Occipital lobe (tissue), 2 donors: ENCODE data around the gene HAUS3. TPM values are rescaled to one million over a fixed set of nuclear protein-coding genes. Genes with fewer than 3 reads are reported as not detected.

Source experiments
- DNase-seq: peaks from one replicate; lab custom pipeline; 2025; lab: John Stamatoyannopoulos, UW
- total RNA-seq: library from RNA; depleted of rRNA; stranded (reverse); fragments of >200 nt; gene quantifications from one replicate; pipeline ENCODE4 v1.2.3, GENCODE V29; 2014

The HAUS3 gene
- total RNA-seq, 1 donor from 2014 or later: 37.4 TPM

- no peak for DNase-seq
Observed at GRCh38 chr4:2265113-2266110, 23.5 kb upstream of the HAUS3 start.

- DNase-seq: no peak
Observed at GRCh38 chr4:2264481-2265041, 22.6 kb upstream of the HAUS3 start.

DNA sequence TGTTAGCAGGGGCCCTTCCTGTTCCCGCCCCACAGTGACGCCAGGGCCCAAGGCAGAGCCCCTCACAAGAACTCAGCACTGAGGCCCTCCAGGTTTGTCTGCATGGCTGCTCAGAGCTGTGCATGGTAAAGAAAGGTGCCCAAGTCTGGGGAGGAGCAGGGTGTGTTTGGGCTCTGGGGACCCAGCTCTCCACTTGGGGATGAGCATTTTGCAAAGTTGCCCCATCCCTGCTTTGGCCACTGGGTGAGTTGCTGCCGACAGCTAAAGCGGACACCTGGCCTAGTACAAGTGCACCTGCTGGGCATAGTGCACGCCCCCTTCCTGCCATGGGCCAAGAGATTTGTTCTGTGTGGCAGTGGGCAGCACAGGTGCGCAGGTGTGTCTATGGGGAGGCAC lies 22.0 kb upstream of the HAUS3 start:
- no peak for DNase-seq

GRCh38 chr4:2262944-2263250 lies 21.0 kb upstream of the HAUS3 start:
- no peak for DNase-seq

GRCh38 chr4:2262145-2262943 lies 20.4 kb upstream of the HAUS3 start:
- DNase-seq: peak; percentile 99

- DNase-seq: no peak
Observed at GRCh38 chr4:2261853-2262144, 19.9 kb upstream of the HAUS3 start, which contains the start of gene MXD4. TSS of gene MXD4 (minus strand) at chr4:2262109. CDS start at chr4:2261980, 129 bp downstream.

DNA sequence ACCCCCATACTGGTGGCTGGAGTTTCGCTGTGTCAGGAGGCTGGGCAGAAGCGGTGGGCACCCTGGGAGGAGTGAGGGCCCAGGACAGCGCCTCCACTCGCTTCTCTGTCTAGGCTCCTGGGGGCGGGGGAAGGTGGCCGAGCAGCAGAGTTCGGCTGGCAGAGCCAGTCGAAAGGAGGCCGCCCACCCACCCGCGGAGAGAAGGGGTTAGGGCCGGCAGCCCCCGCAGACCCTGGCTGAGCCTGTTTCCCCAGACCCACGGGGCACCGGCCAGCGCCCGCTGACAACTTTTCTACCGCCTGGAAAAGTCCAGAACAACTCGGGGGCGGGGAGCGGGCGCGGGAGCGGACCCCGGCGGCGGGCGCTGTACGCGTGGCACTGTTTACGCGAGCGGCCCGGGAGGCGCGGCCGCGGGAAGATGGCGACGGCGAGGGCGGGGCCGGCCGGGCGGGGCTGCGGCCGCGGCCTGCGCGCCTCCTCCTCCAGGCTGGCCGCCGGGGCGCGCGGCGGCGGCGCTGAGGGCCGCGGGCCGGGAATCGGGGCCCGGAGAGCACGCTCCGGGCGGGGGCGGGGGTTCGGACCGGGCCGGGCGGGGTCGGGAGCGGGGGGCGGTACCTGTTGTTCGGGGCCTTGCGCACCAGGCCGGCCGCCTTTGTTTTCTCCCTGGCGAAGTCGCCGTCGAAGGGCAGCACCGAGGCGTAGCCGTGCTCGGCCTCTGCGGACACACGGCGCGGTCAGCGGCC lies 19.4 kb upstream of the HAUS3 start:
- no peak for DNase-seq

DNA sequence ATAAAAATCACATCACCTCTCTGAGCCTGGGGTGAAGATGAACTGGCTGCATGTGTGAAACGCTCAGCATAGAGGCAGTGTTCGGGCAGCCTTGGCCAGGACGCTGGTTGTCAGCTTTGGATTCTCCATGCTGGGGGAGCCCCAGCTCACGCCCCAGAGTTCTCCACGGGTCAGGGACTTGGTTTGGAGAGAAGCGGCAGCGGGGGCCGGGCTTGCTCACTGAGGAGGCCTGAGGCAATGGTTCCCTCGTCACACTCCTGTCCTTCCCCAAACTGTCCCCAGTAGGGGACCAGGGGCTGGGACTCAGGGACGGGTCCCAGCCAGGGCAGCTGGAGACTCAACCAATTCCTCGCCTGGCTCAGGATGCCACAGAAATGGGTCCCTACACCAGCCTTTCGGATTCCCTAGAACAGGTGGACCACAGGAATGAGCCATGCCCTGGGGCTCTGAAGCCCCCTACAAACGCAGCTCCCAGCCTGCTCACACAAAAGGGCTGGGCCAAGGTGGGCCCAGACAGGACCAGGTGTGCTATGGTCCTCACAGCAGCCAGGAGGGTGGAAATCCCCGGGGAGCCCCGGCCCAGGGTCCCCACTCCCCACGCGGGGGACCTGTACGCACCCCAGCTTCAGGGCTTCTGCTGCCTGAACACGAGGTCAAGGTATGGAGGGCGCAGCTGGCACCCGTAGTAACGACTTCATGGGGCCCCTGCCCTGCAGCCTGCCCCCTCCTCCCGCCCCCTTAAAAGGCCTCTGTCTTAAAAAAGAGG lies 18.6 kb upstream of the HAUS3 start:
- DNase-seq: no peak

GRCh38 chr4:2259541-2260343 lies 17.8 kb upstream of the HAUS3 start:
- DNase-seq: no peak

- DNase-seq: no peak
Observed at GRCh38 chr4:2259036-2259540, 17.2 kb upstream of the HAUS3 start.

- no peak for DNase-seq
Observed at GRCh38 chr4:2258091-2259035, 16.4 kb upstream of the HAUS3 start.

GRCh38 chr4:2257361-2258081 lies 15.6 kb upstream of the HAUS3 start:
- no peak for DNase-seq

GRCh38 chr4:2256781-2257191 lies 14.9 kb upstream of the HAUS3 start:
- no peak for DNase-seq

DNA sequence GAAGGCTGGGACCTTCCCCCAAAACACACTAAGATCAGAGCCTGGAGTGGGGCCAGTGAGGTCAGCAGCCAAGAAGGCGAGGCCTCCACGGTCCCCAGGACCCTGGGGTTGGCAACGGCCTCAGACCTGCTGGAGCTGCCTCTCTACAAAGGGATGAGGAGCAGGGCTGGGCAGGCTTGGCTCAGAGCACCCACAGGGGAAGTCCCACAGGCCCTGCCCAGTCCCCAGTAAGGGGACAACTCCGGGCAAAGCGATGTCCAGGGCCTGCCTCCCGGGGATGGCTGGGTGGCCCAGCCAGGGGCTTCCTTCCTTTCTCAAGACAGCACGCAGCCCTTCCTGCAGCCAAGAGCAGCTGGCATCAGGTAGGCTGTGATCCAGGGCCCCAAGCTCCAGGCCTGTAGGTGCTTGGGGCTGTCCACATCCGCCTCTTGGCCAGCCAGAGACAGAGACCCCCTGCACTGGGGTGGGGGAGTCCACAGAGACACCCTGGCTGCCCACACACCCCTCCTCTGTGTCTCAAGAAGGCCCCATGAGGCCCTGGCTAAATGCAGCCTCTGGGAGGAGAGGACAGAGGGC lies 14.3 kb upstream of the HAUS3 start:
- DNase-seq: no peak

DNA sequence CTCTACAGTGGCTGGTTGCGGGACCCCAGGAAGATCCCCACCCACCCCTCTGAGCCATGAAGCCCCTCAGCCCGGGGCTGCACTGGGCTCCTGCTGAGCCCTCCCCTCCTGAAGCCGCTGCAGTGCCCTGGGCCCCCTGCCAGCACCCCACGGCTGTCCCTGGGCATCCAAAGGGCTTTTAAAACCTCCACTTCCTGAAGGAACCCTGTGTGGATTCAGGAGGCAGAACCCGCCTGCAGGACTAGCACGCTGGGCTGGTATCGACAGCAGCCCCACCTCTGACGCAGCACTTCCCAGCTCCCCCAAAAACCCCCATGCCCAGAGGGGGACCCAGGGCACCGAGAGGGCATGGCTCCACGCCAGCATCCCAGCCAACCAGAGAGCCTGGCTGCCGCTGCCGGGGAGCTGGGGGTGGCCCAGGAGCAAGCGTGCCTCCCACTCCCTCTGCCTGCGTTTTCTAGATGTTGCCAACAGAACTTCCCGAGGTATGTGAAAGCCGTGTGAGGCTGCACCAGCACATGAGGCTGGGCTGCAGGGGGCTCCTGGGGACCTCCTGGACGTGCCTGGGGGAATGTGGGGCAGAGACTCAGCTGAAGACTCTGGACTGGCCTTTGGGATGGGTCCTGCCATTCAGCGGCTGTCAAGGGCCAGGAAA lies 13.7 kb upstream of the HAUS3 start:
- DNase-seq: no peak

DNA sequence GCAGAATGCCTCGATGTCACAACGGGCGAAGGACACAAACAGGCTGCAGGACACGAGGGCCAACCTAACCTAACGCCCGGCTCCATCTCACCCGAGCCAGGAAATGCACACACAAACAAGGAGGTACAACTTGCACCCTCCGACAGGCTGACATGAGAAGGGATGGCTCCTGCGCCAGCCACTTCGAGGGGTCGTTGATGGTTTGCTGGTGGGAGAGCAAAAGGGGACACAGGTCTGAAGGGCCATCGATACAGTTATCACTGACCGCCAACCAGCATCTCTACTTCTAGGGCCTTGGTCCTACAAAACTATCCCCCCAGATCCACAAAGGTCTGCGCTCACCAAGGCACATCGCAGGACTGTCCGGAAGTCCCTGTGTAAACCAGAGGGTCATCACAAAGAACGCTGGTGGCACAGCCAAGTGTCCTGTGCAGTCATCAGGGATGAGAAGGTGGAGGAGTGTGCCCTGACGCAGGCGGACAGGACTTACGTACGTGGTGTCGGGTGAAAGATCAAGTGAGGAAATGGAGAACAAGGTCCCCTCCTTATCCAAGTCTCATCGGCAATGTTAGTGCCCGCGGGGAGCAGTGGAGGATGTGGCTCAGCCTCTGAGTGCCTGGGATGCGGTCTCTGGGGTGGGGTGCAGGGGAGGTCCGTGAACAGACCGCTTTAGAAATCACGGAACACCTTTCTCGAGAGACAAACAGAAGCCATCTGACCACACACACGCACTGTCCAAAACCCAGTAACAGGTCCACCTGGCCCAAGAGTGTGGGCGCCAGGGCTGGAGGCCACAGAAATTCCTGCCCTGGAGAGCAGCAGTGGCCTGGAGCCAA lies 13.0 kb upstream of the HAUS3 start:
- DNase-seq: no peak
